Bronchial epithelial cell (primary cell): ENCODE data around the gene NFE2L1. TPM values are rescaled to one million over a fixed set of nuclear protein-coding genes. Genes with fewer than 3 reads are reported as not detected.
"Not testable (repeated sequence)": the region's sequence is repeated elsewhere in the genome, so short reads cannot be mapped to it uniquely, and the experiment has no call there.

ENCODE experiments used
- DNase-seq: peaks from one replicate; pipeline ENCODE4 v3.0.0-alpha.2; 2010; ENCODE audit warnings: low read depth
- FAIRE-seq: peaks from 2 replicates; lab custom pipeline; 2011; peaks lifted over from hg19 to GRCh38; lab: Jason Lieb, UNC
- H3K27me3 ChIP-seq: 2 replicates; pipeline ENCODE4 v1.5.1; 2011; ENCODE audit warnings: low read length; ENCODE audit not compliant: control insufficient read depth, insufficient read depth
- H3K36me3 ChIP-seq: 2 replicates; pipeline ENCODE4 v1.5.1; 2011; ENCODE audit warnings: low read length; ENCODE audit not compliant: control insufficient read depth, insufficient read depth
- H3K4me3 ChIP-seq: 2 replicates; pipeline ENCODE4 v1.5.1; 2011; ENCODE audit warnings: mild to moderate bottlenecking, low read depth, low read length, control low read depth
- total RNA-seq: library from RNA; depleted of rRNA; stranded (reverse); fragments of >200 nt; gene quantifications from 2 replicates; pipeline ENCODE4 v1.2.1, GENCODE V29; 2014
- TF ChIP-seq, protein P1 (sequence below): IDR thresholded peaks from 2 replicates; pipeline ENCODE4 v1.5.1; 2011; ENCODE audit warnings: mild to moderate bottlenecking, moderate library complexity, low read length, control low read depth, inconsistent platforms; ENCODE audit not compliant: insufficient read depth, severe bottlenecking

NFE2L1 gene
- total RNA-seq, 1 donor from 2014 or later: 84.2 TPM

DNA sequence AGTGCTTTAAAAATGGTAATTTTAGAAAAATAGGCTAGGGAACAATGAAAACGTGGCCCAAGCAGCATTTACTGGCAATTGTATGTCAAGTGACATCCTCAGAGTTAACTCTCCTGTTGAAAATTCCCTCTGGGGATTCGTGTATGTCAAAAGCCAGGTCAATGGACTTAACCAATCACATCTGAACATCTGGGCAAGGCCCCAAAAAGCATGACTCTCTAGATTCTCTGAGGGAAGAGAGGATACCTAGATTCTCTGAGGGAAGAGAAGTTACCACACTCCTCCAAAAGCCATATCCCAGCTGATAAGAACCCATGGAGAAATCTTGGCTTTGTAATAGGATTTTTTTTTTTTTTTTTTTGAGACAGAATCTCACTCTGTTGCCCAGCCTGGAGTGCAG lies 23.5 kb downstream of the NFE2L1 start:
- TF ChIP-seq, protein P1, sequence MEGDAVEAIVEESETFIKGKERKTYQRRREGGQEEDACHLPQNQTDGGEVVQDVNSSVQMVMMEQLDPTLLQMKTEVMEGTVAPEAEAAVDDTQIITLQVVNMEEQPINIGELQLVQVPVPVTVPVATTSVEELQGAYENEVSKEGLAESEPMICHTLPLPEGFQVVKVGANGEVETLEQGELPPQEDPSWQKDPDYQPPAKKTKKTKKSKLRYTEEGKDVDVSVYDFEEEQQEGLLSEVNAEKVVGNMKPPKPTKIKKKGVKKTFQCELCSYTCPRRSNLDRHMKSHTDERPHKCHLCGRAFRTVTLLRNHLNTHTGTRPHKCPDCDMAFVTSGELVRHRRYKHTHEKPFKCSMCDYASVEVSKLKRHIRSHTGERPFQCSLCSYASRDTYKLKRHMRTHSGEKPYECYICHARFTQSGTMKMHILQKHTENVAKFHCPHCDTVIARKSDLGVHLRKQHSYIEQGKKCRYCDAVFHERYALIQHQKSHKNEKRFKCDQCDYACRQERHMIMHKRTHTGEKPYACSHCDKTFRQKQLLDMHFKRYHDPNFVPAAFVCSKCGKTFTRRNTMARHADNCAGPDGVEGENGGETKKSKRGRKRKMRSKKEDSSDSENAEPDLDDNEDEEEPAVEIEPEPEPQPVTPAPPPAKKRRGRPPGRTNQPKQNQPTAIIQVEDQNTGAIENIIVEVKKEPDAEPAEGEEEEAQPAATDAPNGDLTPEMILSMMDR: no peak
- no peak for FAIRE-seq
- DNase-seq: no peak
- Histone ChIP-seq H3K4me3 (no peak overlapping the region), H3K27me3 (no peaks in the 10 kb centered on the region), H3K36me3 (peaks cover 9% of the 10 kb centered on the region)

DNA sequence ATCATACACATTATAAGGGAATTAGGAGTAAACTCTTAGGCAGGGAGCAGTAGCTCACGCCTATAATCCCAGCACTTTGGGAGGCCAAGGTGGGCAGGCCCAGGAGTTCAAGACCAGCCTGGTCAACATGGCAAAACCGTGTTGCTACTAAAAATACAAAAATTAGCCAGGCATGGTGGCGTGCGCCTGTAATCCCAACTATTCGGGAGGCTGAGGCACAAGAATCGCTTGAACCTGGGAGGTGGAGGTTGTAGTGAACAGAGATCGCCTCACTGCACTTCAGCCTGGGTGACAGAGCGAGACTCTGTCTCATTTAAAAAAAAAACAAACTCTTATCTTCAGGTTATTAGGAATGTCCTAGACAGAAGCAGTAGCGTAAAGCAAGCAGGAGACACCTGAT lies 24.7 kb downstream of the NFE2L1 start:
- not testable (repeated sequence) for H3K4me3 ChIP-seq, DNase-seq, H3K27me3 ChIP-seq, H3K36me3 ChIP-seq, FAIRE-seq

DNA sequence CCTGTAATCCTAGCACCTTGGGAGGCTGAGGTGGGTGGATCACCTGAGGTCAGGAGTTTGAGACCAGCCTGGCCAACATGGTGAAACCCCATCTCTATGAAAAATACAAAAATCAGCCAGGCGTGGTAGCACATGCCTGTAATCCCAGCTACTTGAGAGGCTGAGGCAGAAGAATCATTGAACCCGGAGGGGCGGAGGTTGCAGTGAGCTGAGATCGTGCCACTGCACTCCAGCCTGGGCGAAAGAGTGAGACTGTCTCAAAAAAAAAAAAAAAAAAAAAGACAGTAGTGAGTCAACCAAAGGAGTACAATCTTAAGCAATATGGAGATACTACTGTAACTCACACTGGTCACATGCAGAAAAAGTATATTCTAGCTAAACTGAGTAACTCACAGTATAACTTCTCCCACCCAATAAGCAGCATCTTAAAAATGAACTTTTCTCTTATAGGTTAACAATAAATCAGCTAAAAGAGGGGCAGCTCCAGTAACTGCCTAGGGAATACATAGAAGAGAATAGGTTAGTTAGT lies 25.5 kb downstream of the NFE2L1 start:
- not testable (repeated sequence) for H3K36me3 ChIP-seq, FAIRE-seq, H3K4me3 ChIP-seq, H3K27me3 ChIP-seq
- DNase-seq: peak; percentile 42

DNA sequence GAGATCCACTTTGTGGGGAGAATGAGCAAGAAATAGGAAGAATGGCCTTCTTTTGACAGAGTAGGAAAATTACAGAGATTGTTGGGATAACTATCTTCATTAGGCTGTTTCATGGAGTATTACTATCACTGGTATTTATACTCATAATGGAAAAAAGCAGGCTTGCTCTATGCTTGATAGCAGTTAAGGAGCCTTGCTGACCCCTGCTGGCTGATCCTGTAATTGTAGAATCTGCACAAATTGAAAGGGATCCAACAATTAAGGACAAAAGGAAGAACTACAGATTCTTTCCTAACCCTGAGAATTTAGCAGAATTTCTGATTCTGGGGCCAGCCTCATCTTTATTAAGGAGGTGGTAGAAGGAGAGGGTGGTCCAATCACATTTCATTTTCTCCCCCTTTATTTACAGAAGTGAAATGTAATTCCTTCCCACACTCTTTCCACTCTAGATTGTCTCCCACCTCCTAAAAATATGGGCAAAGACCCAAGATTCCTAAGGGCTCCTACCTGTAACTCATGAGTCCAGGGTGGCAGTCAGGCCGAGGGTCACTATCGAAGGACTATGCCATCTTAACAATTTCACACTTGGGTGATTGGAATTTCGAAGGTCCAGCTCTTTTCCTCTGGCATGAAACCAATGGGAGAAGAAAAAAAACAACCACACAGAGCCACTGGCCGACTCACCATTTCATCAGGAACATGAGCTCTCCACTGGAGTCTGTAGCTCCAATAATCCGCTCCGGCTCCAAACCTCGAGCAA lies 26.3 kb downstream of the NFE2L1 start:
- Histone ChIP-seq H3K27me3 (no peaks in the 10 kb centered on the region), H3K4me3 (no peak overlapping the region), H3K36me3 (peaks cover 10% of the 10 kb centered on the region)
- DNase-seq (peak; percentile 68), FAIRE-seq (no peak)
- TF ChIP-seq, protein P1: peak; percentile 70

DNA sequence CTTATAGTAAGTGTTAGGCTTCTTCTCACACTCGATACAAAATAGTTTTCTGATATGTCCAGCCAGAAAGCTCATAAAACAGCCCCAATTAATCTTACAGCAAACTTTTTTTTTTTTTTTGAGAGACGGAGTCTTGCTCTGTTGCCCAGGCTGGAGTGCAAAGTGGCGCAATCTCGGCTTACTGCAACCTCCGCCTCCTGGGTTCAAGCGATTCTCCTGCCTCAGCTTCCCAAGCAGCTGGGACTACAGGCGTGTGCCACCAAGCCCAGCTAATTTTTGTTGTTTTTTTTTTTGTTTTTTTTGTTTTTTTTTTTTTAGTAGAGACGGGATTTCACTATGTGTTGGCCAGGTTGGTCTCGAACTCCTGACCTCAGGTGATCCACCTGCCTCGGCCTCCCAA lies 29.0 kb downstream of the NFE2L1 start:
- H3K4me3 ChIP-seq, DNase-seq, H3K27me3 ChIP-seq, FAIRE-seq, H3K36me3 ChIP-seq: not testable (repeated sequence)

DNA sequence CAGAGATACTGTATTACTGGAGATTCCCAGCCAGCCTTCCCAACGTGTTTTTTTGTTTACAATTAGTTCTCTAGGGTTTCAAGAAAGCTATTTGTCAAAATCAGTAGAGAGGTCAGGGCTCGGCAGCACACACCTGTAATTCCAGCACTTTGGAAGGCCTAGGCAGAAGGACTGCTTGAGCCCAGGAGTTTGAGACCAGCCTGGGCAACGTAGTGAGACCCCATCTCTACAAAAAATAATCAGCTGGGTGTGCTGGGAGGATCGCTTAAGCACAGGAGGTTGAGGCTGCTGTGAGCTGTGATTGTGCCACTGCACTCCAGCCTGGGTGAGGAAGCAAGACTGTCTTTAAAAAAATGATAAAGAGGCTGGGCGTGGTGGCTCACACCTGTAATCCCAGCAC lies 33.7 kb downstream of the NFE2L1 start:
- FAIRE-seq (no peak), DNase-seq (no peak)
- TF ChIP-seq, protein P1: no peak
- H3K4me3 ChIP-seq: no peak overlapping the region
- no peaks in the 10 kb centered on the region for H3K36me3 ChIP-seq
- H3K27me3 ChIP-seq: no peaks in the 10 kb centered on the region

DNA sequence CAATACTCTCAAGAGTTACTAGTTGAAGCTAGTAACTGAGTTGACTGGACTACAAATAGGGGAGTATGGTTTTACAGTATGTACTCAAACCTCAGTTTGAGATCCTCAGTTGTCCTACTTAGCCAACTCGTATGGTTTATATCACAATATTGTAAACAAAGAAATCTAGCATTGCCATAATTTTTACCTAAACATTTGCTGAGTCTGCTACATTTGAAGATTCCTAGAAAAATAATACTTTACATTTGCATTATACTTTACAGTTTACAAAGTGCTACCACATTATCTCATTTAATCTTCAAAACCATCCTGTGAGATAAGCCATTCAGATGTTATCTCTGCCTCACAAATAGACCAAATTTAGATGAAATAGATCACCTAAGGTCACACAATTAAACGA lies 36.8 kb downstream of the NFE2L1 start:
- H3K27me3 ChIP-seq: no peaks in the 10 kb centered on the region
- no peak overlapping the region for H3K4me3 ChIP-seq
- TF ChIP-seq, protein P1: no peak
- DNase-seq: no peak
- FAIRE-seq: no peak
- H3K36me3 ChIP-seq: no peaks in the 10 kb centered on the region
